AG09309 (cell line): ENCODE results near the gene ZNF74.

Experiments used
- DNase-seq: peaks from one replicate; pipeline ENCODE4 v3.0.0-alpha.2; 2010; ENCODE audit warnings: low read depth
- H3K4me3 ChIP-seq: 2 replicates; pipeline ENCODE4 v1.5.1; 2011; ENCODE audit warnings: mild to moderate bottlenecking, low read depth, low read length, moderate library complexity; ENCODE audit not compliant: control insufficient read depth
- TF ChIP-seq, protein P1 (sequence below): IDR thresholded peaks from 2 replicates; pipeline ENCODE4 v1.5.1; 2011; ENCODE audit warnings: mild to moderate bottlenecking, low read depth, low read length, inconsistent platforms; ENCODE audit not compliant: insufficient read depth, control insufficient read depth; ENCODE audit errors: missing control alignments

Gene ZNF74

DNA sequence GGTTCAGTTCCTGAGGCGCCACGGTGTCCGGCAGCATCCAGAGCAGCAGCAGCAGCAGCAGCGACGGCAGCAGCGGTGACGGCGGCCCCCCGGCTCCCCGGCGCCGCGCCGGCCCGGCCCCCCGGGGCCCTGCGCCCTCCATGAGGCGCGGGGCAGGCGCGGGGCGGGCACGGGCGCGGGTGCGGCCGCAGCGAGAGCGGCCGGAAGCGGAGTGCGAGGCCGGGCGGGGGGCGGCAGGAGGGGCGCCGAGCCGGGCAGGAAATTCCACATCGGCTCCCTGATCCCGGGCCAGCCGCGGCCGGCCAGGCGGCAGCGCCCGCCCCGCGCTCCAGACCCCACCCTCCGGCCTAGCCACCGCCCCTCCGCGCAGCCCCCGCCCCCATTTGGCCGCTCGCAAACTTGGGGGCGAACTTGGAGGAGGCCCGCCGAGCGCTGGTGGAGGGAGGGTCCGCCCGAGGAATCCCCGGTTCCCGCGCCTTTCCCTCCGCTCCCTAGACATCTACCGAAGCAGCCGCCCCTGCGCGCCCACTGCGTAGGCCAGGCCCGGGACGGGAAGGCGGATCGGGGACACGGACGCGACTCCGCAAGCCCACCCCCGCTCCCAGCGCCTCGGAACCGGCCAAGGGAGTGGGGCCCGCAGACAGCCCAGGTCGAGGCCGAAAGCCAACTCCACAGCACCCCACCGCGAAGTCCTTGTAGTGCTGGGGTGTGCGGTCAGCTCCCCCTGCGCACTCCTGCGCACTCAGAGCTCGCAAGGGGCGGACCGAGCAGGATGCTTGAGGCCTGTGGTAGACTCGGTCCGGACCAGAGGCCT lies 43.9 kb downstream of the ZNF74 start, which contains the start of gene SCARF2:
Gene SCARF2 (minus strand): TSS at position 213 of the 814 bp plus-strand sequence. CDS start 71 bp downstream, at position 142.
- H3K4me3 ChIP-seq = peak within 1 kb of the TSS; percentile 91
- TF ChIP-seq, protein P1, sequence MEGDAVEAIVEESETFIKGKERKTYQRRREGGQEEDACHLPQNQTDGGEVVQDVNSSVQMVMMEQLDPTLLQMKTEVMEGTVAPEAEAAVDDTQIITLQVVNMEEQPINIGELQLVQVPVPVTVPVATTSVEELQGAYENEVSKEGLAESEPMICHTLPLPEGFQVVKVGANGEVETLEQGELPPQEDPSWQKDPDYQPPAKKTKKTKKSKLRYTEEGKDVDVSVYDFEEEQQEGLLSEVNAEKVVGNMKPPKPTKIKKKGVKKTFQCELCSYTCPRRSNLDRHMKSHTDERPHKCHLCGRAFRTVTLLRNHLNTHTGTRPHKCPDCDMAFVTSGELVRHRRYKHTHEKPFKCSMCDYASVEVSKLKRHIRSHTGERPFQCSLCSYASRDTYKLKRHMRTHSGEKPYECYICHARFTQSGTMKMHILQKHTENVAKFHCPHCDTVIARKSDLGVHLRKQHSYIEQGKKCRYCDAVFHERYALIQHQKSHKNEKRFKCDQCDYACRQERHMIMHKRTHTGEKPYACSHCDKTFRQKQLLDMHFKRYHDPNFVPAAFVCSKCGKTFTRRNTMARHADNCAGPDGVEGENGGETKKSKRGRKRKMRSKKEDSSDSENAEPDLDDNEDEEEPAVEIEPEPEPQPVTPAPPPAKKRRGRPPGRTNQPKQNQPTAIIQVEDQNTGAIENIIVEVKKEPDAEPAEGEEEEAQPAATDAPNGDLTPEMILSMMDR = no peak
- DNase-seq = no peak

DNA sequence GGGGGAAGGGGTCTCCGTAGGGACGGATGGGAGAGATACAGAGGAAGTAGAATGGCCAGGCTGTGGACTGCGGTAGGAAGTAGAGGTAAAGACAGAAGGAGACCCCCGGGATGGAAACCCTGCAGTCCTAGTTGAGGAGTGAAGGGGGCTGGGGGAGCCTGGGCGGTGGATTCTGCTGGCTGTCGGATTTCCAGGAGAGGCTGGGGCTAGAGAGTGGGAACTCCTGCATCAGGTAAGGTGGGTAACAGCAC lies 44.4 kb downstream of the ZNF74 start:
- DNase-seq = no peak
- TF ChIP-seq, protein P1 = no peak
- H3K4me3 ChIP-seq = peak overlapping the region; percentile 91

DNA sequence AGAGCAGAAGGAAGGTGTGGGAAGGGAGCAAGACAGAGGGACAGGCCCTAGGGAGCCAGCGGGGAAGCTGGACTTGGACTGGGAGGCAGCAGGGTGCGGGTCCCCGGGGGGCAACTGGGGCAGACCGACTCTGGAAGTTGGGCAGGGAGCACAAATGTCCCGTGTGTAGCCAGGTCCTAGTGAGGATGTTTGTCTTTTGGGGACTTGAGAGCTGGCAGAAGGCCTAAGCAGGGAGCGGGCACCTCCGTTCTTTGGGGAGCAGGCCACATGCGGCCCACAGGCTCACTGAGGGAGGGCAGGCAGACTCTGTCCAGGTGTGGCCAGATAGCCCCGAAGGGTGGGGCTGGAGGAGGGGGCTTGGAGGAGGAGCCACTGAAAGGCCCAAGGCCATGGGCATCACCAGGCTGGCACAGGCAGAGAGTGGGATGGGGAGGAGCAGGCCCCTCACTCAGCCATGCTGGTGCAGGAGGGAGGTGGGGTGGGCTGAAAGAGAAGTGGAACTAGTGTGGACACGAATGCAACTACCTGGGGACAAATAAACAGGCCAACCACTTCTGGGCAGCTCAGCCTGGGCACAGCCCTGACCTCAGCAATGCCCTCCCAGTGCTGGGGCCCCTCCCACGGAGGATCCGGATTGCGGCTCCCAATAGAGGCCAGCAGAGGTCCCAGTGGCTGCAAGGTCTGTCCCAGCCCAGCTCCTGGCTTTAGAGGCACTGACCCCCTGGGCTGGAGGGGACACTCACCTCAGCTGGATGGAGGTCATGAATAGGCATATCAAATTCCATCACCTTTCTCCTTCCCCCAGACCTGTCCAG lies 44.9 kb downstream of the ZNF74 start:
- H3K4me3 ChIP-seq = peak overlapping the region; percentile 91
- no peak for DNase-seq
- TF ChIP-seq, protein P1 = peak; percentile 50

DNA sequence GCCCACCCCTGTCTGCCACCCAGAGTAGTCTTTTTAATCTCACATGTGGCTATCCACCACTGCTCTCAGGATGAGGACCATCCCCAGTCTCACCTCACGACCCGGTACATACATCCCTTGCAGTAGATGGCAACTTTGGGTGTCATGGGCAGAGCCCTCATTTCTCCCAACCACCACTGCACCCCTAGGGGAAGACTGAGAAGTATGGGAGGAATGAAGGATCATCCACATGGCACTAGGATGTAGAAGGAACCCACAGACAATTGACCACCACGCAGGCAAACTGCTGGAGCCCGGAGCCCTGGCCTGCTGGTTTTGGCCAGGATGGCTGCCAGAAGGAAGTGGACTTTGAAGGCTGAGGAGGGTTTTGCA lies 45.6 kb downstream of the ZNF74 start:
- H3K4me3 ChIP-seq = no peak overlapping the region
- no peak for DNase-seq
- TF ChIP-seq, protein P1 = no peak

DNA sequence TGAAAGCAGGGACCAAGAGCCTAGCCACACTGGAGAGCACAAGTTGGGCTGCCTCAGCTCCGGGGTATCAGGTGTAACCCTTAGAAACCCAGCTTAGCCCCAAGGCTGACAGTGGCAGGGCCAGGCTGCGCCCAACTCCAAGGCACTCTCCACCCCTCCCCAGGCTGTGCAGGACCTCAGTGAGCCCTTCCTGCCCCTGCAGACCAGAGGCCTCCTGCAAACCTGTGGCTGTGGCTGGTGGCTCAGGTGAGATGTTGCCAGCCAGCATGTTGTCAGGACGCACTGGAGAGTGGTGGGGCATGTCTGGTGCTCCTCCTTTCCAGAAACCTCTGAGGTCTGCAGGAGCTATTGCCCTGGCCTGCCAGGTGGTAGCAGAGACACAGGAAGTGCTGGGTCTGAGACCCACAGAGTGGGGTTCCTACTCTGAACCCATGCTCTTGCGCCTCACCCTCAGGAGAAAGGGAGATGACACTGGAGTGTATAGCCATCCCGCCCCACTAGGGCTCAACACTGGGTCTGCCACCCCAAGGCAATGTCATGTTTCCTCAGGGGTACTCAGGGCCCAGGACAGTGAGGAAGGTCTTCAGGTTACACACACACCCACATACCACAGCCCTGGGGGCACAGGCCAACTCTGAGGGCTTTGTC lies 46.1 kb downstream of the ZNF74 start:
- TF ChIP-seq, protein P1 = no peak
- DNase-seq = no peak
- H3K4me3 ChIP-seq = no peak overlapping the region

DNA sequence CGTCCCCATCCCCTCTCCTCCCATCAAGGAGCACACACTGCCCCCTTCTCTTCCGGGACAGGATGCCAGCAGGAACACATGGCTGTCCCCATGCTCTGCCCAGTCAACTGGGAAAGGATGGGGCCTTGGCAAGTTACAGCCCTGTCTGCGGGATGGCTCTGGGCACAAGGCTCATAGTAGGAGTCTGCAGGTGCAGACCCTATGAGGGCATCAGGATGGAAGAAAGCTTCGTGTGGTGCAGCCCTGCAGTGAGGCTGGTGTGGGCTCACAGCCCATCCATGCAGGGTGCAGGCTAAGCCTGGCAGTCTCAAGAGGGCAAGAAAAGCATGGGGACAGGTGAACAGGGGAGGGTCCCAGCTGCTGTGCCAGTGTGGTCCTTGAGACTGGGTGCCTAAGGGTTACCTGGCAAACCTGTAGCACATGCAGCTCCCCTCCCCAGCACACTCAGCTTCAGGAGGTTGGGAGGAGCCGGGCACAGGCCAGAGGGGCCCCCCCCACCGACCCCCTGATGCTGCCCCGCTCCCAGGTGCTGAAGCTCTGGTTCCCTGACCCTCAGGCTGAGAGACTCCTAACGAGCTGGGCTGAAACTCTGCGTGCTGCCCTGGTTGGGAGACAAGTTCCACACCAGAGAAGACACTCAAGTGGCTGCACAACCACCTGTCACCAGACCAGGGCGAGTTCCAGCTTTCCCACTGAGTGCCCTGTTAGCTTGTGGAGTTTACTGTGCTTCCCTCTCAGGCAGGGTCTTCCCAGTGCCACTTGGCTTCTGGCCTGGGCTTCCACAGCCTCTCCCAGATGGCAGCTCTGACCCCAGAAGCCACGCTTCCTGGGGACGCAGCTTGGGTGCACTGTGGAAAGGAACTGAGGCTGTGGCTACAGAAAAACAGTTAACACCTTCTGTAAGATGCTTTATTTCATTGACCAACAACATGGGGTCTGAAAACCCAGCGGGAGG lies 47.0 kb downstream of the ZNF74 start:
- no peak overlapping the region for H3K4me3 ChIP-seq
- TF ChIP-seq, protein P1 = no peak
- DNase-seq = no peak
